ENCODE results near the gene PROX1. TPM values are rescaled to one million over a fixed set of nuclear protein-coding genes. Genes with fewer than 3 reads are reported as not detected.

Gene PROX1
- total RNA-seq, 1 experiment from 2014 or later, result 0.94 TPM

GRCh38 chr1:213998785-213999184, 11.0 kb downstream of the PROX1 start:
- DNase-seq (ENCODE audit: low spot score), result no peak

GRCh38 chr1:213999732-214000131, 12.0 kb downstream of the PROX1 start:
- DNase-seq (ENCODE audit: low spot score), result no peak

- DNase-seq (ENCODE audit: low spot score), result no peak
Measured at GRCh38 chr1:214002060-214002459, 14.3 kb downstream of the PROX1 start.

GRCh38 chr1:214002472-214002871, 14.7 kb downstream of the PROX1 start:
- peak; percentile 25 for DNase-seq (ENCODE audit: low spot score)

- DNase-seq (ENCODE audit: low spot score), result no peak
Measured at GRCh38 chr1:214003233-214003632, 15.5 kb downstream of the PROX1 start.

GRCh38 chr1:214004014-214004413, 16.2 kb downstream of the PROX1 start:
- DNase-seq (ENCODE audit: low spot score), result no peak

- DNase-seq (ENCODE audit: low spot score), result no peak
Measured at GRCh38 chr1:214004795-214005194, 17.0 kb downstream of the PROX1 start.

GRCh38 chr1:214005708-214006107, 17.9 kb downstream of the PROX1 start:
- no peak for DNase-seq (ENCODE audit: low spot score)

GRCh38 chr1:214006845-214007244, 19.1 kb downstream of the PROX1 start:
- DNase-seq (ENCODE audit: low spot score), result no peak

GRCh38 chr1:214008347-214008746, 20.6 kb downstream of the PROX1 start:
- DNase-seq (ENCODE audit: low spot score), result no peak

- no peak for DNase-seq (ENCODE audit: low spot score)
Measured at GRCh38 chr1:214008791-214009422, 21.1 kb downstream of the PROX1 start.

- no peak for DNase-seq (ENCODE audit: low spot score)
Measured at GRCh38 chr1:214009423-214010196, 21.8 kb downstream of the PROX1 start.

GRCh38 chr1:214010197-214010573, 22.4 kb downstream of the PROX1 start:
- no peak for DNase-seq (ENCODE audit: low spot score)

- DNase-seq (ENCODE audit: low spot score), result no peak
Measured at GRCh38 chr1:214010717-214011116, 22.9 kb downstream of the PROX1 start.

GRCh38 chr1:214012418-214012817, 24.6 kb downstream of the PROX1 start:
- DNase-seq (ENCODE audit: low spot score), result no peak

GRCh38 chr1:214013614-214014377, 26.0 kb downstream of the PROX1 start:
- DNase-seq (ENCODE audit: low spot score), result no peak

- no peak for DNase-seq (ENCODE audit: low spot score)
Measured at GRCh38 chr1:214014730-214015129, 27.0 kb downstream of the PROX1 start.

- DNase-seq (ENCODE audit: low spot score), result no peak
Measured at GRCh38 chr1:214017191-214017982, 29.6 kb downstream of the PROX1 start.

GRCh38 chr1:214018386-214019268, 30.9 kb downstream of the PROX1 start:
- no peak for DNase-seq (ENCODE audit: low spot score)

- no peak for DNase-seq (ENCODE audit: low spot score)
Measured at GRCh38 chr1:214019499-214019898, 31.7 kb downstream of the PROX1 start.

GRCh38 chr1:214021321-214021720, 33.5 kb downstream of the PROX1 start:
- no peak for DNase-seq (ENCODE audit: low spot score)
